Naive thymus-derived CD4-positive, alpha-beta T cell (primary cell): ENCODE measurements around the gene HOXA2. TPM values are rescaled to one million over a fixed set of nuclear protein-coding genes. Genes with fewer than 3 reads are reported as not detected.

Experiments
- ATAC-seq: fragments of 150-1000 bp; cut with Tn5 transposase; 2 replicates; pipeline ENCODE4 v1.10.0; 2021; ENCODE audit warnings: mild to moderate bottlenecking, moderate library complexity
- CTCF ChIA-PET: fragments of 350-600 bp; sonication (Branson Sonifier 250); formaldehyde crosslinking; loops from one replicate; lab custom pipeline; 2021; ENCODE audit warnings: antibody characterized with exemption; lab: Charles Lee
- POLR2A ChIA-PET: fragments of 350-600 bp; sonication (Branson Sonifier 250); formaldehyde crosslinking; loops from one replicate; lab custom pipeline; 2021; ENCODE audit warnings: antibody characterized with exemption, inconsistent platforms; lab: Charles Lee
- DNase-seq, 9 donors: peaks; one replicate each; pipeline versions ENCODE4 v3.0.0 to v3.0.0-alpha.2; 2020 to 2022; ENCODE audit warnings: mixed read lengths in 1 of 9
- H3K27ac ChIP-seq: one replicate; pipeline ENCODE4 v1.7.0; 2013; ENCODE audit warnings: mild to moderate bottlenecking, low read depth, low read length, moderate library complexity
- H3K27me3 ChIP-seq, 2 donors: one replicate each; pipeline ENCODE4 v1.7.0; 2013; ENCODE audit warnings: low read length in 2 of 2, mild to moderate bottlenecking in 2 of 2, moderate library complexity in 2 of 2; ENCODE audit not compliant: control insufficient read depth in 2 of 2, insufficient read depth in 2 of 2
- H3K36me3 ChIP-seq, 3 experiments: 1 replicate in 2 of 3; 2 replicates in 1 of 3; pipeline ENCODE4 v1.7.0; 2013; ENCODE audit warnings: low read length in 3 of 3, mild to moderate bottlenecking in 3 of 3, moderate library complexity in 1 of 3; ENCODE audit not compliant: insufficient read depth in 3 of 3, control insufficient read depth in 2 of 3
- H3K4me1 ChIP-seq, 2 donors: one replicate each; pipeline ENCODE4 v1.7.0; 2013; ENCODE audit warnings: low read length in 2 of 2, mild to moderate bottlenecking in 2 of 2, moderate library complexity in 1 of 2; ENCODE audit not compliant: control insufficient read depth in 2 of 2, insufficient read depth in 2 of 2
- H3K4me3 ChIP-seq: 2 replicates; pipeline ENCODE4 v1.7.0; 2013; ENCODE audit warnings: mild to moderate bottlenecking, low read length
- H3K9me3 ChIP-seq, 3 experiments: 1 replicate in 2 of 3; 2 replicates in 1 of 3; pipeline ENCODE4 v1.7.0; 2013; ENCODE audit warnings: low read length in 3 of 3; ENCODE audit not compliant: control insufficient read depth in 2 of 3
- H3K27ac Mint-ChIP-seq, 9 donors: one replicate each; pipeline ENCODE4 v1.8.0; 2020 to 2022; ENCODE audit warnings: mixed read lengths in 9 of 9, mild to moderate bottlenecking in 8 of 9, moderate library complexity in 5 of 9, inconsistent platforms in 2 of 9
- H3K27me3 Mint-ChIP-seq, 5 donors: one replicate each; pipeline ENCODE4 v1.8.0; 2021 to 2022; ENCODE audit warnings: mixed read lengths in 5 of 5, mild to moderate bottlenecking in 1 of 5
- H3K36me3 Mint-ChIP-seq, 5 donors: one replicate each; pipeline ENCODE4 v1.8.0; 2020 to 2022; ENCODE audit warnings: mixed read lengths in 5 of 5, mild to moderate bottlenecking in 3 of 5, inconsistent platforms in 1 of 5
- H3K4me1 Mint-ChIP-seq, 7 donors: one replicate each; pipeline ENCODE4 v1.8.0; 2020 to 2022; ENCODE audit warnings: mixed read lengths in 7 of 7, mild to moderate bottlenecking in 3 of 7, inconsistent platforms in 1 of 7
- H3K4me3 Mint-ChIP-seq, 10 donors: one replicate each; pipeline ENCODE4 v1.8.0; 2020 to 2022; ENCODE audit warnings: mild to moderate bottlenecking in 10 of 10, mixed read lengths in 10 of 10, moderate library complexity in 6 of 10, inconsistent platforms in 2 of 10
- H3K9me3 Mint-ChIP-seq, 11 donors: one replicate each; pipeline ENCODE4 v1.8.0; 2020 to 2022; ENCODE audit warnings: mixed read lengths in 11 of 11, mild to moderate bottlenecking in 4 of 11, inconsistent platforms in 1 of 11, moderate library complexity in 1 of 11
- intact Hi-C, 2 donors: fragments of 100-400 bp; cut with micrococcal nuclease; formaldehyde crosslinking; loops; one replicate each; pipeline ENCODE4 v1.15.1; 2023
- polyA plus RNA-seq, 2 donors: library from polyadenylated mRNA; unstranded; fragments of 300-500 nt; fragmentation: Illumina TruSeq; gene quantifications; one replicate each; pipeline ENCODE4 v1.2.3, GENCODE V29; 2021
- total RNA-seq, 6 experiments: library from RNA in 5 of 6; stranded (reverse) in 5 of 6; gene quantifications; 1 replicate in 5 of 6; 2 replicates in 1 of 6; pipeline ENCODE4 v1.2.3 and lab custom pipeline; 2021 to 2026

The HOXA2 gene
- total and polyA plus RNA-seq, 7 experiments from 2014 or later, result not detected

DNA sequence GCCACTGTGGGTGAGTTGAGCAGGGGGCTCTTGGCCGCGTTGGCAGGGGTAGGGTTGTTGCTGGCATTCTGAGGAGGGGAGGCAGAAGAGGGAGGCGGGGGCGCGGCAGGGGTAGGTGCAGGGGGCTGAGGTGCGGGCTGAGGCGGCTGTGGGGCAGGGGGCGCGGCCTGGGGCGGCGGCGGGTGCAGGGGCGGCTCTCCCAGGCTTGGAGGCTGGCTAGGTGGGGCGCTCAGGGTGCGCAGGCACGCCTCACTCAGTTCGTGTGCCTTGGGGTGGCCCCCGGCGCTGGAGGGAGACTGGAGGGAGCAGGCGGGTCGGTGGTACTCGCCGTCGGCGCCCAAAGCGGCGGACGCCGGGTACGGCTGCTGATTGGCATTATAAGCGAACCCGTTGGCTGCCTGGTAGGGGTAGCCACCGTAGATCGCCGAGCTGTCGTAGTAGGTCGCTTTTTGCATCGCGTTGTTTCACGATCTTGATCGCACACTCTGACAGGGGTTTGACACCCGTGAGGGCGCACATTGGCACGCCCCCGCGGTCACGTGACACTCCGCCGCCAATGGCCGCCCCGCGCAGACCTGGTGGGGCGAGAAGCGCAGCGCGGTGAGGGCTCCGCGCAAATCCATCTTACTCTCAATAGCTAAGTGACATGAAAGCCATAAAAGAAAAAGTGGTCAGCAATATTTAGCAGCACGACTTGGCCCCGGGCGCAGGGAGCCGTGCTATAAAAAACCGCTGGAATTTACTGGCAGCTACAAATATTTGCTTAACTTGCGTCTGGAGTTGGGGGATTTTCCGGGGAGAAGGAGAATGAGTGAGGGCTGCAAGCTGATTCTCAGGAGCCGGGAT is 7.9 kb upstream of the HOXA2 start:
- Mint-ChIP-seq H3K36me3 (peaks cover 0 to 3% (median 0%) of the 10 kb centered on the region in 5 donors), H3K4me1 (no peaks in the 10 kb centered on the region), H3K27ac (no peak overlapping the region), H3K27me3 (peaks cover 9 to 22% (median 13%) of the 10 kb centered on the region in 5 donors), H3K9me3 (peaks cover 0 to 4% (median 0%) of the 10 kb centered on the region in 11 donors), H3K4me3 (no peak overlapping the region)
- POLR2A ChIA-PET, result no interaction called here
- ATAC-seq (no peak), DNase-seq (no peak)
- H3K4me3 ChIP-seq, result no peak overlapping the region
- no peaks in the 10 kb centered on the region for H3K27me3 ChIP-seq
- no peaks in the 10 kb centered on the region for H3K36me3 ChIP-seq
- CTCF ChIA-PET, result no interaction called here
- H3K27ac ChIP-seq, result no peak overlapping the region
- intact Hi-C loops, result no loop called here
- H3K4me1 ChIP-seq, result no peaks in the 10 kb centered on the region
- no peaks in the 10 kb centered on the region for H3K9me3 ChIP-seq

DNA sequence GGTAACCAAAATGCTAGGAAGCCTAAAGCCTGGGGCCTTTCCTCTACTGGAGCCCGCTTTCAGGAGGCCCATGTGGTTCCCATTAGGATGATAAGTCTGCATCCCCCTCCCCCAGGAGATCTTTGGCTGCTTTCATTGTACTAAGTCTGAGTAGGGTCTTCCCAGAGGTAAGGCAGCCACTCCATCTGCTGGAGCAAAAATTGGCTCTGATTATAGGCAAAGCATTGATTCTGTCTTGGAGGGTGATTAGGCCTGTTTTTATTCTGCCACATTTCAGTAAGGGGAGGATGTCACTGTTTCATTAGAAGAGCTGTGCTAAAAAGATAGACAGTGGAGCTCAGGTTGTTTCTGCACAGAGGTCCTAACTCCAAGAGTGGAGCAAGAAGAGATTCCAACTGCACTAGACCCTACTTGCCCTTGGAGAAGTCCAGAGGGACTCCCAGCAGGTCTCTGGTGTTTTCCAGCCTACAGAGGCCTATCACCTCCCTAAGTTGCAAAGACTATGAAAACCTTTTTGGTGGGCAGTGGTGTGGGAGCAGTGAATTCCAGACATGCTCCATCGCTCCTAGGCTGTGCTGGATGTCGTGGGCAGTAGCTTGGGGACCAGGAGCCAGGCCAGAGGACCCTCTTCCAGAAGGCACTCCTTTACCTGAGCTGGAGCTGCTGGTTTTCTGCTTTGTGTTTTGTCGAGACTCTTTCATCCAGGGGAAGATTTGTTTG is 7.1 kb upstream of the HOXA2 start:
- Histone ChIP-seq H3K4me1 (no peaks in the 10 kb centered on the region), H3K27ac (no peak overlapping the region), H3K4me3 (no peak overlapping the region), H3K9me3 (no peaks in the 10 kb centered on the region), H3K36me3 (no peaks in the 10 kb centered on the region), H3K27me3 (no peaks in the 10 kb centered on the region)
- DNase-seq, result no peak
- Mint-ChIP-seq H3K4me3 (no peak overlapping the region), H3K36me3 (peaks cover 0 to 3% (median 0%) of the 10 kb centered on the region in 5 donors), H3K27me3 (peaks cover 15 to 28% (median 20%) of the 10 kb centered on the region in 5 donors), H3K4me1 (no peaks in the 10 kb centered on the region), H3K27ac (no peak overlapping the region), H3K9me3 (peaks cover 0 to 4% (median 0%) of the 10 kb centered on the region in 11 donors)
- ChIA-PET POLR2A (no interaction called here), CTCF (no interaction called here)
- intact Hi-C loops, result no loop called here
- ATAC-seq, result no peak

DNA sequence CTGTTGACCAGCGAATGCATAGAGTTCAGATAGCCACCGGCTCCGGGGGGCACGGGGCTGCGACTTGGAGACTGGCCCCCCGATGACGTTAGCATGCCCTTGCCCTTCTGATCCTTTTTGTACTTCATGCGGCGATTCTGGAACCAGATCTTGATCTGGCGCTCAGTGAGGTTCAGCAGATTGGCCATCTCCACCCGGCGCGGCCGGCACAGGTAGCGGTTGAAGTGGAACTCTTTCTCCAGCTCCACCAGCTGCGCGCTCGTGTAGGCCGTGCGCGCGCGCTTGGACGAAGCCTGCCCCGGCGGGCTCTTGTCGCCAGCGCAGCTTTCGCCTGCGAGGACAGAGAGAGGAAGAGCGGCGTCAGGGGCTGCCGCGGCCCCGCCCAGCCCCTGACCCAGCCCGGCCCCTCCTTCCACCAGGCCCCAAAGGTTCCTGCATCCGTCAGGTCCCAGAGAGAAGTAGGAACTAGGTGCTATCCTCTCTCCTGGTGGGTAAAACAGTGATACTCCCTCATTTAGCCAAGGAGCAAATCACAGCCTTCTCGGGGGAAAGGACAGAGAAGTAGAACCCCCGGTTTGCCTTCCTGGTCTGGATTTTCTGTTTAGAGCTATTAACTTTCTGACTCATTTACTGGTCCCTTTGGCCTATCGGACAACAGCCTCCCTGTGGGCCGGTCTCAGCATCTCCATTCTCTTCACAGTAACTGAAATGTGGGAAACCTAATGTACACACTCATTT is 6.1 kb upstream of the HOXA2 start:
- DNase-seq, result no peak
- no peaks in the 10 kb centered on the region for H3K9me3 ChIP-seq
- no peak overlapping the region for H3K27ac Mint-ChIP-seq
- peaks cover 0 to 4% (median 0%) of the 10 kb centered on the region in 11 donors for H3K9me3 Mint-ChIP-seq
- ChIA-PET POLR2A (no interaction called here), CTCF (no interaction called here)
- ATAC-seq, result no peak
- no peak overlapping the region for H3K4me3 Mint-ChIP-seq
- peaks cover 0 to 6% (median 3%) of the 10 kb centered on the region in 7 donors for H3K4me1 Mint-ChIP-seq
- peaks cover 0 to 2% of the 10 kb centered on the region in 2 donors for H3K27me3 ChIP-seq
- no peak overlapping the region for H3K4me3 ChIP-seq
- H3K36me3 Mint-ChIP-seq, result peaks cover 0 to 3% (median 0%) of the 10 kb centered on the region in 5 donors
- H3K27ac ChIP-seq, result no peak overlapping the region
- no peaks in the 10 kb centered on the region for H3K4me1 ChIP-seq
- no peaks in the 10 kb centered on the region for H3K36me3 ChIP-seq
- intact Hi-C loops, result no loop called here
- peaks cover 26 to 33% (median 31%) of the 10 kb centered on the region in 5 donors for H3K27me3 Mint-ChIP-seq

DNA sequence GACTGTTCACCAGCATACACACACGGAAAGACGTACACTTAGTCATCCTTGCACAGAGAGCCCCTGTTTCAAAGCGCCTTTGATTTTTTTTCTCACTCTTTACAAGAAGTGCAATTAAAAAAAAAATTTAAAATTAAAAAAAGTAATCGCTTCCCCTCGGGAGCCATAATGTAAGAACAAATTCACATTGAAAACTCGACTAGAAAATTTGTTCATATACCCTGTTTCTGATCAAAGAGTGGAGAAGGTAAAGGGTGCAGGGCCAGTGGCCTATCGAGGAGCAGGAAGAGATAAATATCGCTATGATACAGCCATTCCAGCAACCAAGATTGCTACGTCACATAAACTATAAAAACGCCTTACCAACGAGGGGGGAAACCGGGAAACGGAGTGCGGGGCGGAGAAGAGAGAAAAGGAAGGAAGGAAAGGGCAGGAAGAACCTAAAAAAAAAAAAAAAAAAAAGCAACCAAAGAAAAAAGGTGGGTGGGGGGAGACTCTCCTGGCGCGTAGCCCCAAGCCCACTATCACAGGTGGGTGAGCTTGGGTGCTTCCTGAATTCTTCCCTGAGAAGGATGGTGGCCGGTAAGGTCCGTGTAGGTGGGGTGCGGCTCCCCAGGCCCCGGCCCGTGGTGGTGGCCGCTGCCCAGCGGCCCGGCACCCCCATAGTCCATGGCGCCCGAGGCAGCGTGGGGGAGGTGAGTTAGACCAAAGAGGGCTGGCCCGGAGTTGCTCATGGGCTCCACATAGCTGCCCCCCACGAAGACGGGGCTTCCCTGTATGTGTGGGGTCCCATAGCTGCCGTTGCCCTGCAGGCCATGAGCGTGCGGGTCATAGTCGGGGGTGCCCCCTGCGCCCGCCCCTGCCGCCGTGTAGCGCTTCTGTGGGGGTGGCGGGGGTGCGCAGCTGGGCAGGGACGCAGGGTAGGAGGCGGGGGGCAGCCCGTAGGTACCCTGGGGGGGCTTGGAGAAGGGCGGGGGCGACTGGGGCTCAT is 5.2 kb upstream of the HOXA2 start:
- DNase-seq (no peak), ATAC-seq (no peak)
- H3K4me1 Mint-ChIP-seq, result peaks cover 3 to 12% (median 8%) of the 10 kb centered on the region in 7 donors
- H3K4me3 Mint-ChIP-seq, result no peak overlapping the region
- Histone ChIP-seq H3K27me3 (peaks cover under 1 to 11% of the 10 kb centered on the region in 2 donors), H3K36me3 (no peaks in the 10 kb centered on the region), H3K4me3 (no peak overlapping the region), H3K9me3 (no peaks in the 10 kb centered on the region), H3K4me1 (no peaks in the 10 kb centered on the region), H3K27ac (no peak overlapping the region)
- ChIA-PET CTCF (no interaction called here), POLR2A (no interaction called here)
- intact Hi-C loops, result no loop called here
- H3K36me3 Mint-ChIP-seq, result peaks cover 0 to 5% (median 3%) of the 10 kb centered on the region in 5 donors
- H3K27me3 Mint-ChIP-seq, result peaks cover 34 to 42% (median 40%) of the 10 kb centered on the region in 5 donors
- peaks cover 0 to 4% (median 0%) of the 10 kb centered on the region in 11 donors for H3K9me3 Mint-ChIP-seq
- H3K27ac Mint-ChIP-seq, result peak overlapping the region in 1 of 9 donors; percentile 66

DNA sequence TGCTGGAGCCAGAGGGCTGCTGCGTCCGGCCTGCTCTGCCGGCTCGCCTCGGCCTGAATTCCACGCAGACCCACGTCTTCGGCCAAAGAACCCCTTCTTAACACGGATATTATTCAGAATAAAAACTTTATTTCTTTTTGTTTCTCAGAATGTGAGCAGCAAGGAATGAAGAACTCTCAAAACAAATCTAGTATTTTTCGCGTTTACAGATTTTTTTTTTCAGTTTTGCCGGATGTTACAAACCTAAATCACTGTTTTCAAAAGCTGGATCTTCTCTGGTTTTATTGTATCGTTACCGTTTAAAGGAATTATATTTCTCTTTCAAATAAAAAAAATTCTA is 4.4 kb upstream of the HOXA2 start:
- peaks cover 0 to 7% (median 5%) of the 10 kb centered on the region in 5 donors for H3K36me3 Mint-ChIP-seq
- peaks cover 40 to 49% (median 44%) of the 10 kb centered on the region in 5 donors for H3K27me3 Mint-ChIP-seq
- H3K4me3 ChIP-seq, result no peak overlapping the region
- peaks cover 5 to 16% of the 10 kb centered on the region in 2 donors for H3K27me3 ChIP-seq
- no peaks in the 10 kb centered on the region for H3K36me3 ChIP-seq
- no peak overlapping the region for H3K27ac ChIP-seq
- no peak overlapping the region for H3K27ac Mint-ChIP-seq
- ChIA-PET CTCF (no interaction called here), POLR2A (no interaction called here)
- peaks cover 5 to 20% (median 13%) of the 10 kb centered on the region in 7 donors for H3K4me1 Mint-ChIP-seq
- H3K9me3 Mint-ChIP-seq, result peaks cover 0 to 5% (median 0%) of the 10 kb centered on the region in 11 donors
- no peak for ATAC-seq
- no peak for DNase-seq
- intact Hi-C loops, result no loop called here
- H3K4me1 ChIP-seq, result peaks cover 0 to 7% of the 10 kb centered on the region in 2 donors
- H3K9me3 ChIP-seq, result no peaks in the 10 kb centered on the region
- no peak overlapping the region for H3K4me3 Mint-ChIP-seq
